ENCODE data around the gene APOE.

Gene APOE

GRCh38 chr19:44955505-44956439, 50.2 kb downstream of the APOE start:
- no peak for DNase-seq

- DNase-seq, result no peak
Measured at GRCh38 chr19:44957526-44957925, 51.9 kb downstream of the APOE start.

GRCh38 chr19:44958090-44958489, 52.5 kb downstream of the APOE start:
- DNase-seq, result no peak
